NT2/D1 (cell line): ENCODE data around the gene ADPRS.

Experiments
- DNase-seq: peaks from one replicate; pipeline ENCODE4 v3.0.0-alpha.2; 2011; ENCODE audit warnings: low read depth, low spot score
- H3K27me3 ChIP-seq: 2 replicates; pipeline ENCODE4 v1.6.0; 2011; ENCODE audit warnings: mild to moderate bottlenecking; ENCODE audit not compliant: insufficient read length, insufficient read depth
- H3K36me3 ChIP-seq: 2 replicates; pipeline ENCODE4 v1.6.1; 2011; ENCODE audit warnings: mild to moderate bottlenecking, low read length, mixed read lengths; ENCODE audit not compliant: insufficient read depth, insufficient read length
- H3K4me1 ChIP-seq: 2 replicates; pipeline ENCODE4 v1.5.1; 2011; ENCODE audit not compliant: insufficient read depth, insufficient read length
- H3K4me3 ChIP-seq: 2 replicates; pipeline ENCODE4 v1.5.1; 2011; ENCODE audit warnings: low read depth; ENCODE audit not compliant: insufficient read length
- H3K9ac ChIP-seq: 2 replicates; pipeline ENCODE4 v1.6.0; 2011; ENCODE audit warnings: low read depth; ENCODE audit not compliant: insufficient read length
- H3K9me3 ChIP-seq: 2 replicates; pipeline ENCODE4 v1.5.1; 2011; ENCODE audit warnings: mild to moderate bottlenecking, low read length; ENCODE audit not compliant: insufficient read depth
- SUZ12 ChIP-seq: IDR thresholded peaks from 2 replicates; pipeline ENCODE4 v1.6.1; 2011; ENCODE audit not compliant: insufficient read length, insufficient read depth; ENCODE audit errors: extremely low read depth
- YY1 ChIP-seq: IDR thresholded peaks from 2 replicates; pipeline ENCODE4 v1.6.1; 2011; ENCODE audit not compliant: insufficient read length, insufficient read depth
- ZNF274 ChIP-seq: IDR thresholded peaks from 2 replicates; pipeline ENCODE4 v1.6.1; 2011; ENCODE audit warnings: mild to moderate bottlenecking, low read depth, low read length

Gene ADPRS

GRCh38 chr1:36093929-36094328 lies 5.2 kb downstream of the ADPRS start:
- H3K4me1 ChIP-seq, result peaks cover 24% of the 10 kb centered on the region
- no peak overlapping the region for H3K9ac ChIP-seq
- peaks cover 77% of the 10 kb centered on the region for H3K36me3 ChIP-seq
- DNase-seq, result no peak
- H3K4me3 ChIP-seq, result no peak overlapping the region
- no peak for TF ChIP-seq SUZ12
- TF ChIP-seq YY1, result no peak
- no peak for TF ChIP-seq ZNF274
- H3K27me3 ChIP-seq, result no peaks in the 10 kb centered on the region
- H3K9me3 ChIP-seq, result no peaks in the 10 kb centered on the region

DNA sequence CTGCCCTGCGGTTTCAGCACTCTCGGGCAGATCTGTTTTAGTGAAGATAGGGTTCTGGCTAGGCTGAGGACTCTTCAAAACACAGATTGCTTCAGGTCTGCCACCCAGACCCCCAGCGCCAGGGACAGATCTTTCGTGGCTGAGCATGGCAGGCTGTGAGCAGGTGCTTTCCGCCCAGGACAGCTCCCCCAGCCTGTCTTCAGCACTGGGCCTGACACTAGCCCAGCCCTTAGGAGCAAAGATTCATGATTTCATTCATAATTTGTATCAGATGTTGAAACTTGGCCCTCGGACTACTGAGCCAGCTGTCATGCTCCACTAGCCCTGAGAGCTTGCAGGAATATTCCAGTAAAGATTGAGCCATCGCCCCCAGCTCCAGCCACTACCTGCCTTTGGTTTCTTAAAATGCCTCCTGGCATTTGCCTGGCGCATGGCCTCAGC lies 5.9 kb downstream of the ADPRS start:
- Histone ChIP-seq H3K27me3 (no peaks in the 10 kb centered on the region), H3K9ac (no peak overlapping the region), H3K4me3 (no peak overlapping the region), H3K9me3 (no peaks in the 10 kb centered on the region), H3K4me1 (peaks cover 23% of the 10 kb centered on the region), H3K36me3 (peaks cover 73% of the 10 kb centered on the region)
- no peak for DNase-seq
- TF ChIP-seq ZNF274, result no peak
- TF ChIP-seq SUZ12, result no peak
- no peak for TF ChIP-seq YY1

GRCh38 chr1:36095760-36096405 lies 7.2 kb downstream of the ADPRS start:
- Histone ChIP-seq H3K4me3 (no peak overlapping the region), H3K4me1 (peaks cover 19% of the 10 kb centered on the region), H3K9ac (no peak overlapping the region), H3K27me3 (no peaks in the 10 kb centered on the region), H3K36me3 (peaks cover 61% of the 10 kb centered on the region), H3K9me3 (no peaks in the 10 kb centered on the region)
- no peak for DNase-seq
- no peak for TF ChIP-seq YY1
- TF ChIP-seq ZNF274, result no peak
- no peak for TF ChIP-seq SUZ12

GRCh38 chr1:36096500-36097432 lies 8.1 kb downstream of the ADPRS start:
- no peaks in the 10 kb centered on the region for H3K27me3 ChIP-seq
- peak; percentile 72 for DNase-seq
- H3K9ac ChIP-seq, result peak overlapping the region; percentile 58
- H3K9me3 ChIP-seq, result no peaks in the 10 kb centered on the region
- no peak overlapping the region for H3K4me3 ChIP-seq
- H3K36me3 ChIP-seq, result peaks cover 52% of the 10 kb centered on the region
- TF ChIP-seq ZNF274 (no peak), YY1 (no peak), SUZ12 (no peak)
- peaks cover 19% of the 10 kb centered on the region for H3K4me1 ChIP-seq

GRCh38 chr1:36097693-36098585 lies 9.2 kb downstream of the ADPRS start:
- no peak for DNase-seq
- peaks cover 19% of the 10 kb centered on the region for H3K4me1 ChIP-seq
- peak overlapping the region; percentile 9 for H3K4me3 ChIP-seq
- peaks cover 40% of the 10 kb centered on the region for H3K36me3 ChIP-seq
- no peak for TF ChIP-seq YY1
- TF ChIP-seq SUZ12, result no peak
- no peak for TF ChIP-seq ZNF274
- H3K9ac ChIP-seq, result peak overlapping the region; percentile 74
- no peaks in the 10 kb centered on the region for H3K9me3 ChIP-seq
- H3K27me3 ChIP-seq, result no peaks in the 10 kb centered on the region

DNA sequence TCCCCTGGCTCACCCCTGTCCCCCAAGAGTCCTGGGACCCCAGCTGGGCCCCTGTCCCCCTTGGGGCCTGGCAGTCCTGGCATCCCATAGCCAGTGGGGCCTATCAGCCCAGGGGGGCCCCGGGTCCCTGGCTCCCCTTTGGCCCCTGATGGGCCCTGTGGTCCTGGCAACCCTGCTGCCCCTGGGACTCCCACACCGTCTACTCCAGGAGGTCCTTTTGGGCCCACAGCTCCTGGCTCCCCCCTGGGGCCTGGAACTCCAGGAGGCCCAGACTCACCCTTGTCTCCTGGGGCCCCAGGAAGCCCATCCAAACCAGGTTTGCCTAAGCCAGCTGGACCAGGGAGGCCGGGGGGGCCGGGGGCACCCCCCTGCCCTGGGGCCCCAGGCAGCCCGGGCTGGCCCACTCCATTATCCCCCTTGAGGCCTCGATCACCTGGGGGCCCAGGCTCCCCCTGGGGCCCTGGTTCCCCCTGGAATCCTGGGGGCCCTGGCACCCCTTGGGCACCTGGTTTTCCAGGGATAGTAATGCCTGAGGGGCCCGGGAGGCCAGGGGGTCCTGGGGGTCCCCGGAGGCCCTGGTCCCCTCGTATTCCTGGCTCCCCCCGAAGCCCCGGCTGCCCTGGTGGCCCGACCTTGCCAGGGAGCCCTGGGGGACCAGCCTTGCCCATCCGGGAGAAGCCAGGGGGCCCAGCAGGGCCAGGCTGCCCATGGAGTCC lies 10.1 kb downstream of the ADPRS start:
- no peaks in the 10 kb centered on the region for H3K27me3 ChIP-seq
- peaks cover 19% of the 10 kb centered on the region for H3K4me1 ChIP-seq
- no peak for DNase-seq
- no peak overlapping the region for H3K4me3 ChIP-seq
- H3K9me3 ChIP-seq, result no peaks in the 10 kb centered on the region
- no peak for TF ChIP-seq YY1
- no peak for TF ChIP-seq SUZ12
- no peak for TF ChIP-seq ZNF274
- peaks cover 31% of the 10 kb centered on the region for H3K36me3 ChIP-seq
- H3K9ac ChIP-seq, result peak overlapping the region; percentile 74
